ENCODE data around the gene STMP1.
"Not testable (repeated sequence)": the region's sequence is repeated elsewhere in the genome, so short reads cannot be mapped to it uniquely, and the experiment has no call there.

GRCh38 chr7:135668852-135669395, 6.6 kb downstream of the STMP1 start:
- TF ChIP-seq, protein P1, sequence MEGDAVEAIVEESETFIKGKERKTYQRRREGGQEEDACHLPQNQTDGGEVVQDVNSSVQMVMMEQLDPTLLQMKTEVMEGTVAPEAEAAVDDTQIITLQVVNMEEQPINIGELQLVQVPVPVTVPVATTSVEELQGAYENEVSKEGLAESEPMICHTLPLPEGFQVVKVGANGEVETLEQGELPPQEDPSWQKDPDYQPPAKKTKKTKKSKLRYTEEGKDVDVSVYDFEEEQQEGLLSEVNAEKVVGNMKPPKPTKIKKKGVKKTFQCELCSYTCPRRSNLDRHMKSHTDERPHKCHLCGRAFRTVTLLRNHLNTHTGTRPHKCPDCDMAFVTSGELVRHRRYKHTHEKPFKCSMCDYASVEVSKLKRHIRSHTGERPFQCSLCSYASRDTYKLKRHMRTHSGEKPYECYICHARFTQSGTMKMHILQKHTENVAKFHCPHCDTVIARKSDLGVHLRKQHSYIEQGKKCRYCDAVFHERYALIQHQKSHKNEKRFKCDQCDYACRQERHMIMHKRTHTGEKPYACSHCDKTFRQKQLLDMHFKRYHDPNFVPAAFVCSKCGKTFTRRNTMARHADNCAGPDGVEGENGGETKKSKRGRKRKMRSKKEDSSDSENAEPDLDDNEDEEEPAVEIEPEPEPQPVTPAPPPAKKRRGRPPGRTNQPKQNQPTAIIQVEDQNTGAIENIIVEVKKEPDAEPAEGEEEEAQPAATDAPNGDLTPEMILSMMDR (IDR thresholded peaks at IDR 0.05): not testable (repeated sequence)
- TF ChIP-seq ZFX (IDR thresholded peaks at IDR 0.05; ENCODE audit: borderline replicate concordance): not testable (repeated sequence)
